Neural crest cell (in vitro differentiated cells): Measurements from ENCODE around the gene DCC. TPM values are rescaled to one million over a fixed set of nuclear protein-coding genes. Genes with fewer than 3 reads are reported as not detected.

Source experiments
- DNase-seq: peaks from one replicate; pipeline ENCODE4 v3.0.0; 2021; ENCODE audit warnings: low read depth, mixed read lengths, low spot score
- H3K27ac Mint-ChIP-seq: one replicate; pipeline ENCODE4 v1.8.0; 2021; ENCODE audit warnings: mild to moderate bottlenecking, mixed read lengths; ENCODE audit not compliant: unreplicated experiment
- H3K27me3 Mint-ChIP-seq: 2 replicates; pipeline ENCODE4 v1.8.0; 2021; ENCODE audit warnings: low read depth, mild to moderate bottlenecking, mixed read lengths
- H3K36me3 Mint-ChIP-seq: 2 replicates; pipeline ENCODE4 v1.8.0; 2021; ENCODE audit warnings: low read depth, mild to moderate bottlenecking, mixed read lengths
- H3K4me1 Mint-ChIP-seq: 2 replicates; pipeline ENCODE4 v1.8.0; 2021; ENCODE audit warnings: mixed read lengths
- H3K4me3 Mint-ChIP-seq: one replicate; pipeline ENCODE4 v1.8.0; 2021; ENCODE audit warnings: mild to moderate bottlenecking, mixed read lengths
- H3K9me3 Mint-ChIP-seq: 2 replicates; pipeline ENCODE4 v1.8.0; 2021; ENCODE audit warnings: mixed read lengths
- CTCF ChIP-seq: fragments of 200-600 bp; sonication (generic); conservative IDR thresholded peaks from 2 replicates; pipeline ENCODE4 v1.5.0; 2021; ENCODE audit warnings: antibody characterized with exemption, mild to moderate bottlenecking
- total RNA-seq: library from RNA; stranded (reverse); gene quantifications from 2 replicates; pipeline ENCODE4 v1.2.1, GENCODE V29; 2021

Gene DCC
- total RNA-seq, 1 donor from 2014 or later: 10.1 TPM

DNA sequence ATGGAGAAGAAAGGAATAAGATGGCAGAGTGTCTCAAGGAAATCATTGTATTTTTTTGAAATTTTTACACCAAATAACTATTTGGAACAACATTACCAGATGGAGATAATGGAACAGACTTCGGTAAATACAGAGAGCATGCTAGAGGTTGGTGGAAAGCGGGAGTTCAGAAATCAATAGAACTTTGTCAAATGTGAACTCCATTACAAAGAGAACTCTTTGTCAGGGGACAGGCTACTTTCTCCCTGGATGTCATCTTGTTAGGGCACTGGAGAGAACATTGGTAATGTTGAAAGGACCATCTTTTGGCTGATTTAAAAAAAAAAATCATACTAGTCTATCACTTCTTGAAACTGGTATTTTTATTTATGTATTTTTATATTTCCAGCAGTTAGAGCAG lies 30.8 kb downstream of the DCC start:
- Mint-ChIP-seq H3K9me3 (peaks cover 7% of the 10 kb centered on the region), H3K4me1 (peaks cover 20% of the 10 kb centered on the region)

DNA sequence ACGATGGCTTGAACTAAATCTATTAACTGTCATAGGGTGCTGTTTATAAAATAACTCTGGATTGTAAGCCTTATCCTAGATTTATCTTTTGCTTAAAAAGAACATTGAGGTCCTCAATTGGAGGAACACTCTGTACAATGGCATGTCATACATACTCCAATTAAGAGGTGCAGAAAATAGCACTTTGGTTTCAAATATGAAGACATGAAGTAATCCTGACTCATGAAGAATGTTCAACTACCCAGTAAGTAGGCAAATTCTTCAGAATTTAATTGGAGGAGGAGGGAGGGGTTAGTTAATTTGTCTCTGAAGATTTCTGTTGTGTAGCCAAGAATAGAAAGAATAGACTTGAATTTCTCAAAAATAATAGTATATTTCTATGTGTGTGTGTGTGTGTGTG lies 36.1 kb downstream of the DCC start:
- Mint-ChIP-seq H3K9me3 (peaks cover 4% of the 10 kb centered on the region), H3K27me3 (no peaks in the 10 kb centered on the region)
- TF ChIP-seq CTCF: no peak

More for the DNA sequence above, 30.8 kb downstream of the DCC start:
- no peak overlapping the region for H3K27ac Mint-ChIP-seq
- peaks cover 7% of the 10 kb centered on the region for H3K36me3 Mint-ChIP-seq
- H3K4me3 Mint-ChIP-seq: no peak overlapping the region
- no peak for DNase-seq
- no peaks in the 10 kb centered on the region for H3K27me3 Mint-ChIP-seq
- TF ChIP-seq CTCF: no peak

DNA sequence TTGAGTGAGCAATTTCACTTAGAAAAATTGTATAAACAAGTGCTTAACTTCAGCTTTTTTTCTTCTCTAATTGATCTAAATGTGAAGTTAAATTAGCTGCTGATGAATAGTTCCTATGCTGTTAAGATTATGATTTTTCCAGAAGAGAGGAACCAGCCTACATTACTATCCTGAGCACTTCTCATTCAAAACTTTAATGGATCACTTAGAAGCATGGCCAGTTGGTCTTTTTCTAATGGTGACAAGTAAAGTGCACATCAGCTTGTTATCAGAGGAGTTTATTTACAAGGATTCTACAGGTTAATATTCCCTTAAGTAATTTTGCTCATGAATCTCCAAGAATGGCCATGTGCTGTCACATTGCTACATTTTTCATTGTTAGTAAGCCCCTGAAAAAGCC lies 37.1 kb downstream of the DCC start:
- no peaks in the 10 kb centered on the region for H3K9me3 Mint-ChIP-seq
- H3K4me1 Mint-ChIP-seq: peaks cover 2% of the 10 kb centered on the region
- peaks cover 2% of the 10 kb centered on the region for H3K36me3 Mint-ChIP-seq
- no peak overlapping the region for H3K4me3 Mint-ChIP-seq
- no peak overlapping the region for H3K27ac Mint-ChIP-seq
- H3K27me3 Mint-ChIP-seq: no peaks in the 10 kb centered on the region
- no peak for TF ChIP-seq CTCF
- no peak for DNase-seq

More for the DNA sequence above, 36.1 kb downstream of the DCC start:
- DNase-seq: no peak
- H3K27ac Mint-ChIP-seq: no peak overlapping the region
- peaks cover 2% of the 10 kb centered on the region for H3K36me3 Mint-ChIP-seq
- no peak overlapping the region for H3K4me3 Mint-ChIP-seq
- H3K4me1 Mint-ChIP-seq: peaks cover 10% of the 10 kb centered on the region

GRCh38 chr18:52386306-52386705 lies 46.3 kb downstream of the DCC start:
- DNase-seq: no peak
- no peak overlapping the region for H3K4me3 Mint-ChIP-seq
- no peaks in the 10 kb centered on the region for H3K27me3 Mint-ChIP-seq
- H3K9me3 Mint-ChIP-seq: no peaks in the 10 kb centered on the region
- H3K27ac Mint-ChIP-seq: no peak overlapping the region
- H3K4me1 Mint-ChIP-seq: peaks cover 3% of the 10 kb centered on the region
- TF ChIP-seq CTCF: no peak
- no peaks in the 10 kb centered on the region for H3K36me3 Mint-ChIP-seq

- Mint-ChIP-seq H3K4me3 (no peak overlapping the region), H3K36me3 (no peaks in the 10 kb centered on the region), H3K27ac (no peak overlapping the region), H3K27me3 (no peaks in the 10 kb centered on the region), H3K9me3 (no peaks in the 10 kb centered on the region), H3K4me1 (peaks cover 3% of the 10 kb centered on the region)
- no peak for TF ChIP-seq CTCF
- DNase-seq: no peak
These were observed 47.2 kb downstream of the DCC start for GRCh38 chr18:52387175-52387574.
